ENCODE results near the gene SDK1. TPM values are rescaled to one million over a fixed set of nuclear protein-coding genes. Genes with fewer than 3 reads are reported as not detected.

Gene SDK1
- total and polyA plus RNA-seq, 2 of the 8 experiments (the other 6 are each of a cell fraction or from before 2014, with no cell fraction given) = 3.3 to 7.2 TPM

GRCh38 chr7:3888096-3888495 is 587.0 kb downstream of the SDK1 start:
- POLR2A ChIA-PET (ENCODE audit: partially characterized antibody) = no interaction called here
- H2BK20ac ChIP-seq (ENCODE audit: low read length) = no peak overlapping the region
- H2BK120ac ChIP-seq (replicated peaks; ENCODE audit: low read depth, low read length) = no peak overlapping the region
- H3K79me1 ChIP-seq (ENCODE audit: low read depth, low read length) = no peaks in the 10 kb centered on the region
- no peaks in the 10 kb centered on the region for H3K79me2 ChIP-seq (ENCODE audit: control insufficient read depth in 1 of 2, insufficient read depth in 2 of 2, low read length in 2 of 2)
- no peak overlapping the region for H3K4me3 ChIP-seq (ENCODE audit: extremely low read depth in 1 of 4, insufficient read depth in 2 of 4, low read depth in 3 of 4, low read length in 4 of 4)
- no peaks in the 10 kb centered on the region for H3K36me3 ChIP-seq (ENCODE audit: control insufficient read depth in 2 of 4, insufficient read depth in 4 of 4, low read length in 3 of 4)
- no peak overlapping the region for H2AK5ac ChIP-seq (ENCODE audit: low read depth, low read length)
- H3K9ac ChIP-seq (replicated peaks in 1 of 4; ENCODE audit: extremely low read depth in 1 of 4, low read depth in 3 of 4, low read length in 3 of 4) = no peak overlapping the region
- H3K18ac ChIP-seq (ENCODE audit: extremely low read depth, low read length) = no peak overlapping the region
- H3K27ac ChIP-seq (ENCODE audit: low read depth, low read length) = no peak overlapping the region
- H2BK5ac ChIP-seq (ENCODE audit: low read depth, low read length) = no peak overlapping the region
- no peak for FAIRE-seq
- no peak overlapping the region for H4K91ac ChIP-seq (replicated peaks; ENCODE audit: insufficient read length, low read length)
- H3K27me3 ChIP-seq (replicated peaks in 1 of 4; ENCODE audit: control insufficient read depth in 3 of 4, extremely low read depth in 1 of 4, insufficient read depth in 3 of 4, low read length in 3 of 4) = no peaks in the 10 kb centered on the region
- TF ChIP-seq EP300 (IDR thresholded peaks at IDR 0.05; ENCODE audit: borderline replicate concordance in 1 of 2, low read depth in 2 of 2, low read length in 2 of 2) = no peak
- no peak for TF ChIP-seq CBX5 (IDR thresholded peaks at IDR 0.05; ENCODE audit: low read depth, low read length)
- no peak for TF ChIP-seq MAFK (IDR thresholded peaks at IDR 0.05; ENCODE audit: low read depth, low read length)
- no peak for TF ChIP-seq ATF3 (IDR thresholded peaks at IDR 0.05; ENCODE audit: insufficient read depth, low read depth, low read length)
- TF ChIP-seq USF2 (IDR thresholded peaks at IDR 0.05; ENCODE audit: low read length) = no peak
- H2AFZ ChIP-seq (ENCODE audit: low read length) = no peak overlapping the region
- no peak overlapping the region for H4K5ac ChIP-seq (ENCODE audit: insufficient read length, low read depth, low read length)
- H3K4me1 ChIP-seq (replicated peaks in 1 of 4; ENCODE audit: control insufficient read depth in 3 of 4, insufficient read depth in 4 of 4, low read length in 3 of 4) = no peaks in the 10 kb centered on the region
- no peak overlapping the region for H3K56ac ChIP-seq (replicated peaks; ENCODE audit: insufficient read length, low read depth, low read length)
- H4K20me1 ChIP-seq (replicated peaks in 1 of 2; ENCODE audit: control insufficient read depth in 1 of 2, insufficient read depth in 2 of 2, low read length in 2 of 2) = no peaks in the 10 kb centered on the region
- H2BK15ac ChIP-seq (ENCODE audit: low read length) = no peak overlapping the region
- H2BK12ac ChIP-seq (ENCODE audit: low read depth, low read length) = no peak overlapping the region
- H4K8ac ChIP-seq (ENCODE audit: extremely low read depth, insufficient read depth, low read length) = no peak overlapping the region
- H3K23me2 ChIP-seq (ENCODE audit: low read depth, low read length) = no peaks in the 10 kb centered on the region
- no peak overlapping the region for H3K4me2 ChIP-seq (ENCODE audit: insufficient read depth in 1 of 2, low read depth in 2 of 2, low read length in 2 of 2)
- H3K14ac ChIP-seq (ENCODE audit: insufficient read length) = no peak overlapping the region
- DNase-seq (ENCODE audit: low read depth in 1 of 2, low spot score in 2 of 2) = no peak
- no peak overlapping the region for H3K4ac ChIP-seq (replicated peaks; ENCODE audit: insufficient read length, low read depth, low read length)
- CTCF ChIA-PET (ENCODE audit: partially characterized antibody) = no interaction called here
- H3K9me3 ChIP-seq (ENCODE audit: insufficient read depth in 2 of 2, low read depth in 1 of 2, low read length in 1 of 2) = no peaks in the 10 kb centered on the region
- no peak overlapping the region for H3K23ac ChIP-seq (ENCODE audit: insufficient read length)
- WGBS, 2 experiments (ENCODE audit: extremely low coverage in 1 of 2, insufficient coverage in 1 of 2, insufficient read length in 1 of 2, insufficient replicate concordance in 2 of 2, low coverage in 1 of 2, low lambda C conversion rate in 2 of 2, missing lambda C conversion rate in 1 of 2) = 90% methylated on average over 8 of the region's 8 CpGs; no CpG with 5 or more reads in 1 of the 2 experiments
